GM19372 (cell line): Measurements from ENCODE around the gene SPTLC3.

Experiments
- ATAC-seq: cut with Tn5 transposase; IDR thresholded peaks from one replicate; pipeline ENCODE4 v1.9.1; 2021; ENCODE audit warnings: mild to moderate bottlenecking, low read depth, moderate library complexity; ENCODE audit not compliant: unreplicated experiment

SPTLC3 gene

GRCh38 chr20:13130061-13130706, 121.4 kb downstream of the SPTLC3 start:
- no peak for ATAC-seq

DNA sequence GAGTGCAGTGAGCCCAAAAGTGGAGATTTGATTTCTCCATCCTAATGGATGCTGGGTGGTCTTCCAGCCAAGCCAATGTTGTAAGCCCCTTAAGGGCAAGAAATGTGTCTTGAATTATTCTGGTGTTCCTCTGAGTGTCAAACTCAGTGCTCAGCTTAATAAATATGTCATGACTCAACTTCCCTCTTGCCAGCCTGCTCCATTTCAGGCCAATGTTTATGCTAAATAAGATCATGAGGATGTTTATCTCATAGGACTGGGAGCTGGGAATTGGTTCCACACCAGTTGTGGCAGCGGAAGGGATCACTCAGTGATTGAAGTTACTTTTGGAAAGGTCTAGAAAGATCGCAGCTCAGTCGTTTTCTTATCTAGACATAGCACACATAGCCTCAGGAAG, 121.9 kb downstream of the SPTLC3 start:
- no peak for ATAC-seq

DNA sequence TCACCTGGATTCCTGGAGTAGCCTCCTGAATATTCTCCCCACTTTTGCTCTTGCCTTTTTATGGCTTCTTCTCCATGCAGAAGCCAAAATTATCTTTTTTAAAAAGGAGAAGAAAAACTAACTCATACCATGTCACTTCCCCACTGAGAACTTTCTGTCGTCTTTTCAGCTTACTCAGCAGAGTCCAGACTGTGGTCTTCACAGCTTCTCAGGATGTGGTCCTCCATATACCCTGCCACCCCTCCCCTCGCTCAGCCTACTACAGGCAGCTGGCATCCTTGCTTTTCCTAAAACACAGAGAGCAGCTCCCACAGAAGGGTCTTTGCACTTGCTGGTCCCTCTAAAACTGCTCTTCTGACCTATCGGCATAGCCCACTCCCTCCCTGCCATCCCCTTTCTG, 122.9 kb downstream of the SPTLC3 start:
- no peak for ATAC-seq

- ATAC-seq = no peak
Observed at GRCh38 chr20:13139459-13140150, 130.8 kb downstream of the SPTLC3 start.

DNA sequence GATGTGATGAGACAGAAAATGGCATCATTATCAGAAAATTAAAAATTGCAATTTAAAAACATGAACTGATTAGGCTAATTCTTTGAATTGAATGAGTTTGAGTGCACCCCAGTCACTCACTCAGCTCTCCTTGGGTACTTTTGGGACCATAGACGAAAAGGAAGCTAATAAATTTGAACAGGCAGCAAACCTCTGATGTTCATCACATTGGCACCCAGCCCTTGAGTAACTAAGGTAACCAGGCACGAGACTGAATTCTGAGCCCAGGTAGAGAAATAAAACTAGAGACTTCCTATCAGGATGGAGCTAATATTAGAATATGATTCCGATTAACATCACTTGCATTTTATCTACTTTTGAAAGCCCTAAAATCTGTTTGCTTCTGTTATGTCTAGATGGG, 131.4 kb downstream of the SPTLC3 start:
- no peak for ATAC-seq

- ATAC-seq = no peak
Observed at GRCh38 chr20:13140775-13141174, 132.0 kb downstream of the SPTLC3 start.

DNA sequence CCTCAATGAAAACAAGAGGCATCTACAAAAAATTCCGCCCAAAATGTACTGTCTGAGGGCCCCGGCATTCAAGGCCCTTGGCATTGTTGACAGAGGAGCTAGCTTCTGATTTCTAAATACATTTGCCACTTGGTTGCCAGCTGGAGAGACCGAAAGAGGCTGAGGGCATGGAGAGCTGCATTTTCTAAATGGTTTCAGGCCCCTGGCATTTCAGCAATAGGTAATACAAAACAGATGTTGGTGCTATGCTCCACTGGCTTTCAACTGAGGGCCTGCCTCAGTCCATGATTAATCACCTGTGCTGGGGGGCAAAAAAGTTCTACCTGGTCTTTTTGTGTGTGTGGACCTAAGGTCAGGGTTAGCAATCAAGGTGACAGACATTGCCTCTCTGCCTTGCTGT, 132.8 kb downstream of the SPTLC3 start:
- ATAC-seq = no peak

- ATAC-seq = no peak
Observed at GRCh38 chr20:13142143-13142542, 133.4 kb downstream of the SPTLC3 start.

GRCh38 chr20:13147071-13147963, 138.5 kb downstream of the SPTLC3 start:
- ATAC-seq = no peak

DNA sequence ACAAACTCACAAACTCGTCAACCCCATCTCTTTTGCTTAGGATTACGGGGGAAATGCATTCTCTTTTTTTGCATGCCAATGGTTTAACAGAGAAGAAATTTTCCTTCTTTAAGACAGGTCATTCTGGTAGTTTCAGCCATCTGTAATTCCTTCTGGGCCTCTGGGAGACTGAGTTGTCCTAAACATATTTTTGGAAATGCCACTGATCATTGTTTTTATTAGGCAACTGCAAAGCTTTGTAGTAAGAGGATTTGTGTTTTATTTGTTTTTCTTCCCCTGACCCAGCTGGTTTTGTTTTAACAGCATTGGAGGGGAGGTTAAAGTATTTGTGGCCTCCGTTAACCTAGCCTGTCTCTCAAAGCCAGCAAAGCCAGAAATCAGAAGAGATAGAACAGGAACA, 139.2 kb downstream of the SPTLC3 start:
- ATAC-seq = no peak

DNA sequence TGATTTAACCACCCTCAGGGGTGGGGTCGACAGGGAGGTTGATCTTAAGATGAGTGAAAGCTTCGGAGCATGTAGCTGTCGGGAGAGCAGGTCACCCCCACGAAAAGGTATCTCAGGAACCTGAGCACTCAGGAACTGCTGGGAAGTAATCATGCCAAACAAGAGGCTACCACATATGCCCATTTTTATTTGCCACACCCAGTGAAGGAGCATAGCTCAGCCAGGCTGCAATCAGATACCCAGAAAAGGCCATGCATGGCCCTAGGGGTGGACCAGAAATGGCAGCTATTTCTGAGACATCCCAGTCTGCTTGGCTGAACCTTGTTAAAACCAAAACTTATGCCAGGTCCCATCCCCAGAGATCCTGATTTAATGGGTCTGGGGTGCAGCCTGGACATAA, 139.6 kb downstream of the SPTLC3 start:
- ATAC-seq = no peak

- ATAC-seq = no peak
Observed at GRCh38 chr20:13148961-13149360, 140.2 kb downstream of the SPTLC3 start.

DNA sequence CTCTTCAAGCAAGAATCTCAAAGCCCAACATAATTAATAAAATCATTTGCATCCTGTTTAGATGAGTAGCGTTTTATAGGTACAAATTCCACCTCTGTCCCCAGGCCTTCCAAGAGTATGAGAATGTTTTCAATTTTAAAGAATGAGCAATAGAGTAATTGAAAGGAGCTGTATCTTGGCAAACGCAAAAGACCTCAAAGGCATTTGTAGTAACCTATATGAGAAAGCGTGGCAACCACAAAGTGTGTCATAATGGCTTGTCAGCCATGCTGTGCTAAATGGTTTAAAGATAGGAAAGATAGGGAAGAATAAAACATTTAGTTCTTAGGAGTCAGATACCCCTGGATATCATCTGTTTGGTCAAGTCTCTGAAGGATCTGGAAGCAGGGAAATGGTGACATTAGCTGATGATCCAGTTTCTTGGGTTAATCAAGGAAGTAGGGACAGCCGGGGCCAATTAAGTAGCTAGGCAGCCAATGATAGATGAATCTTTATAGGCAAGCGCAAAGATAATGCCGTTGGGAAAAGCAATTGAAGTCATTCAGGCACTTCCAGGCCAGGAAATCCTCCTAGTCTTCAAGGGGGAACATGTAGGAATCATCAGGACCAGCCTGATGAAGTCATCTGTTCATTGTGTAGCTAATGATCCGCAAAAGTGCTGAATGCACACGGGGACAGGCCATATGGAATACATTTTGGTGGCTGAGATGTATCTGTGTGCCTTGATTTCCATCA, 140.8 kb downstream of the SPTLC3 start:
- no peak for ATAC-seq

GRCh38 chr20:13158369-13158768, 149.6 kb downstream of the SPTLC3 start:
- no peak for ATAC-seq

DNA sequence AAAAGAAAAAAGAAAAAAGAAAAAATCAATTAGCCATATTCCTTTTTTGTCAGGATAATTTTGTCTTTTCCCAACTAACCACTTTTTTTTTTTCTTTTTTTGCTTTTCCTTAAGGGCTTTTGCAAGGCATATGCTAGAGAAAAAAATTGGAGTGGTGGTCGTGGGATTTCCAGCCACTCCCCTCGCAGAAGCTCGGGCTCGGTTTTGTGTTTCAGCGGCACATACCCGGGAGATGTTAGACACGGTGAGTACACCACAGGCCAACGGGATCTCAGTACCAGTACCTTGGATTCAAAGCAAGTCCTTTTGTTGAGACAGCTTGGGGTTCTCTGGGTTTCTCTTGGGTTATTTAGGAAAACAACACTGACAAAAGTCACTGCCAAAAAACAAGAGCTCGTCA, 151.1 kb downstream of the SPTLC3 start:
- no peak for ATAC-seq

- ATAC-seq = no peak
Observed at GRCh38 chr20:13165203-13165602, 156.4 kb downstream of the SPTLC3 start.

DNA sequence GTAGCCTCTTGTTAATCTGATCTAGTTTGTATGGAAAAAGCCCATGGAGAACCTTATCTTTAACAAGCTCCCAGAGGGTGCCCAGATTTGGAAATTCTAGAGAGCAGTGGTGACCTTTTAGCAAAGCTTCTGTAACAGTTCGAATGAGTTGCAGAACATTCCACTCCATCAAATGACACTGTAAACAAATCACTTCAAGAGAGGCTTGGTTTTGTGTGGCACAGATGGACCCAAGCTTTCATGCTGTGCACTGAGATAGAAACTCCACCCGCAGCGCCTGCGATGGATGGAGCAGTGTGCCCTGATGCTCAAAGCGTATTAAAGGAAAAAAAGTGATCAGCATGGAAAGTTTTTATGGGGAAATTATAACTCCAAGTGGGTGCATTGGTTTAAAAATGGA, 157.2 kb downstream of the SPTLC3 start:
- ATAC-seq = no peak

DNA sequence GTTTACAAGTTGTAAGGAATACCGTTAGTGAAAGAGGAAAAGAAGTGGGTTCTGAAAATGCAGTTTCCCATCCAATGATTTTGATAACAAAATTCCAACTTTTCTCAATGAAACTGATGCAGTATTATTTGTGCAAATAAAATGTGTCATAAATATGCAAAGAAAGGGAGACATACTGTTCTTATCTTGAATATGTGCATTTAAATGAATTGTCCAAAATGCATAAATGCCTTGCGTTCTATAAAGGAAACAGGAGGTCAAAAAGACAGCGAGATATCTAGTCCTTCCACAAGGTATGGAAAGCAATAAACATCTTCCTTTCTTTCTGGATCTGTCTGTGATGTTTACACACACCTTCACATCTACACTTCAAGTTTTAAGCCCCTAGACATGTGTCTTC, 157.7 kb downstream of the SPTLC3 start:
- no peak for ATAC-seq

GRCh38 chr20:13169086-13169485, 160.3 kb downstream of the SPTLC3 start:
- no peak for ATAC-seq

- no peak for ATAC-seq
Observed at GRCh38 chr20:13170771-13171170, 162.0 kb downstream of the SPTLC3 start.

DNA sequence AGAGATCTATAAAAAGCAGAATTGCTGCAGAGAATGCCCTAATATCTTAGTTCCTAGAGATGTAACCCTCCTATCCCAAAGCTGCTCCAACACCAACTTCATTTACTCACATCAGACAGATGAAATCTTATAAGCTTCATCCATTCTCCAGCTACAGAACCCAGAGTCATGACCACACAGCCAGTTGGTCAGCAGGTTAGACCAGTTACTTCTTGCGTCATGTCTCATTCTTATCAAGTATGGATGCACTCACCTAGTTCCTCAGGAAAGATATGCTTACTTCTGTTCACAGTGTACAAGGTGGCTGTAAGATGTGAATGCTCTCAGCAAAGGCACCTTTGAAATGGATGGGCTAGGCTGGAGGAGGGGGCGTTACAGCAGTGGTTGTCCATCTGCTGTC, 164.4 kb downstream of the SPTLC3 start:
- no peak for ATAC-seq
